ENCODE data around the gene PJVK. TPM values are rescaled to one million over a fixed set of nuclear protein-coding genes. Genes with fewer than 3 reads are reported as not detected.

The PJVK gene
- polyA plus RNA-seq, 1 experiment, result 3.4 TPM

DNA sequence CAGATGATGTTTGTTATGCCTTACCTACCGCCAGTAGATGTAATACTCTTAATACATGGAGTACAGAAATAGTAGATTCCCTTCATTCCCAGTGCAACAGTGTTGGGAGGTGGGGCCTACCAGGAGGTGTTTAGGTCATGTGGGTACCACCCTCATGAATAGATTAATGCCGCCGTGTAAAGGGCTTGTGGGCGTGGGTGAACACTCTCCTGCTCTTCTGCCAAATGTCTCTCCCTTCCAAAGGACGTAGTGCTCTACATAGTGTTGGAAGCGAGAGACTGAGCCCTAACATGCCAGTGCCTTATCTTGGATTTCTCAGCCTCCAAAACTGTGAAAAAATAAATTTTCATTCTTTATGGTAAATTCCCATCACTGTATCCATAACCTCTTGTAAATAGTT lies 59.2 kb downstream of the PJVK start:
- no peak overlapping the region for H3K4me3 ChIP-seq (ENCODE audit: low read depth, low read length)
- POLR2A ChIA-PET, result no interaction called here
- CTCF ChIA-PET, result no interaction called here
- no peak for DNase-seq (ENCODE audit: low read depth, low spot score)
- no peaks in the 10 kb centered on the region for H3K27me3 ChIP-seq (ENCODE audit: control insufficient read depth, insufficient read depth, low read length)
- TF ChIP-seq, protein P1, sequence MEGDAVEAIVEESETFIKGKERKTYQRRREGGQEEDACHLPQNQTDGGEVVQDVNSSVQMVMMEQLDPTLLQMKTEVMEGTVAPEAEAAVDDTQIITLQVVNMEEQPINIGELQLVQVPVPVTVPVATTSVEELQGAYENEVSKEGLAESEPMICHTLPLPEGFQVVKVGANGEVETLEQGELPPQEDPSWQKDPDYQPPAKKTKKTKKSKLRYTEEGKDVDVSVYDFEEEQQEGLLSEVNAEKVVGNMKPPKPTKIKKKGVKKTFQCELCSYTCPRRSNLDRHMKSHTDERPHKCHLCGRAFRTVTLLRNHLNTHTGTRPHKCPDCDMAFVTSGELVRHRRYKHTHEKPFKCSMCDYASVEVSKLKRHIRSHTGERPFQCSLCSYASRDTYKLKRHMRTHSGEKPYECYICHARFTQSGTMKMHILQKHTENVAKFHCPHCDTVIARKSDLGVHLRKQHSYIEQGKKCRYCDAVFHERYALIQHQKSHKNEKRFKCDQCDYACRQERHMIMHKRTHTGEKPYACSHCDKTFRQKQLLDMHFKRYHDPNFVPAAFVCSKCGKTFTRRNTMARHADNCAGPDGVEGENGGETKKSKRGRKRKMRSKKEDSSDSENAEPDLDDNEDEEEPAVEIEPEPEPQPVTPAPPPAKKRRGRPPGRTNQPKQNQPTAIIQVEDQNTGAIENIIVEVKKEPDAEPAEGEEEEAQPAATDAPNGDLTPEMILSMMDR (IDR thresholded peaks at IDR 0.05; ENCODE audit: low read depth, low read length), result no peak
- H3K27ac ChIP-seq (ENCODE audit: low read depth, low read length), result no peak overlapping the region
- H3K9me3 ChIP-seq (ENCODE audit: control insufficient read depth, insufficient read depth, low read length), result no peaks in the 10 kb centered on the region

Other genes with a start within 250 kb of the PJVK start
- gene PRKRA, start 203 bp upstream of the PJVK start, polyA plus RNA-seq (2011; rRNA removed), result 47.5 and 58.6 TPM in 2 replicates
- gene FKBP7, start 27.2 kb downstream of the PJVK start, polyA plus RNA-seq (2011; rRNA removed), result 130 and 162 TPM in 2 replicates
- 17.7 and 28.2 TPM in 2 replicates for gene PLEKHA3, start 29.1 kb downstream of the PJVK start, polyA plus RNA-seq (2011; rRNA removed)

All from AG04450 (cell line).